GM19239 (cell line): ENCODE data around the gene LMBRD2.
"Not testable (repeated sequence)": the region's sequence is repeated elsewhere in the genome, so short reads cannot be mapped to it uniquely, and the experiment has no call there.

Source experiments
- DNase-seq: peaks from one replicate; pipeline ENCODE4 v3.0.0; 2011; ENCODE audit warnings: low spot score; ENCODE audit not compliant: insufficient read length
- FAIRE-seq: peaks from 2 replicates; lab custom pipeline; 2011; peaks lifted over from hg19 to GRCh38; lab: Jason Lieb, UNC

Gene LMBRD2

DNA sequence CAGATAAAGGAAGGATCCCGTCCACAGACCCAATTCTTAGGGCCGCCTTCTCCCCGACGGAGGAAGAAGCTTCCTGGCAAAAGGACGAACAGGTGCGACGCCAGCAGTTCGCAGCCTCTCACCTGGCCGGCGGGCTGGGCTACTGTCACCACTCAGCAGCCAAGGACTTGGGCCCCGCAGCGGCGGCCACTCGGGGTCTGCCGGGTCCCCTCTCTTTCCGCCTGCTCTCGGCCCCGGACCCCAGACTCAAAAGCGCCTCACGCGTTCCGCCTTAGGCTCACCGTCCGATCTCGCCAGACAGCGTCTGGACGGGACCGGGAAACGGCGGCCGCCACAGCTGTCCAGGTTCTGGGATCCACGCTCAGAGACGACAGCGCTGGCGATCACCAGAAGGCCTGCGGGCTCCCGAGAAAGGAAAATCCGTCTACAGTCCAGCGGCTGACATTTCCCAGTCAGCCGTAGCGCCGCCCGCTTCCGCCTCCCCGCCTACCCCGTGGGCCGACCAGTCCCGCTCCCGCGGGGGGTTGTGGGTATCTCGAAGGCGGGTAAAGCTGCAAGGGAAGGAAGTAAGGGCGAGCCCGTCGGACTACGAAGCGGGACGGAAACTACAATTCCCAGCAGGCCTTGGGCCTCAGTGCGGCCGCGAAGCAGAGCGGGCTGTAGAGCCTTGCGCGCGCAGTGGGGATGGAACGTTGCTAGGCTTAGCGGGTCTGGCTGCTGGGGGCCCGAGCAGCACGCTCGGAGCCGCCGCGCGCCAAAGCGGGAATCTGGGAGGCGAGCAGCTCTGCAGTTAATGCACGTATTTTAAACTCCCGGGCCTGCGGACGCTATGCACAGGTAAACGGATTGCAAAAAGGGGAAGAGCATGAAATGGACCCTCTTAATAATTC, at the start of gene LMBRD2, which contains the start of gene SKP2:
Gene LMBRD2, minus strand, starts transcription at position 454 of the 890 bp plus-strand sequence. CDS start 8,538 bp downstream, outside the sequence.
Gene SKP2, plus strand, starts transcription at position 678 of the 890 bp plus-strand sequence. Its CDS starts 152 bp downstream, at position 830.
- FAIRE-seq (peak; percentile 96), DNase-seq (peak; percentile 85)

DNA sequence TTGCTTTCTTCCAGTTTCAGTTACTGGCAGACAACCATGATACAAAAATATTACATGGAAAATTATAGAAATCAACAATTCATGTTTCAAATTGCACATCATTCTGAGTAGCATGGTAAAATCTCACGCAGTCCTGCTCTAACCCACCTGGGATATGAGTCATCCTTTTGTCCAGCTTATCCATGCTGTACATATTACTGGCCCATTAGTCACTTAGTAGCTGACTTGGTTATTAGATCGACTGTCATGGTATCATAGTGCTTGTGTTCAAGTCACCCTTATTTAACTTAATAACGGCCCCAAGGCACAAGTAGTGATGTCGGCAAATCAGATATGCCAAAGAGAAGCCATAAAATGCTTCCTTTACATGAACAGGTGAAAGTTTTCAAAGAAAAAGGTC, 48.8 kb upstream of the LMBRD2 start:
- FAIRE-seq = no peak
- DNase-seq = no peak

DNA sequence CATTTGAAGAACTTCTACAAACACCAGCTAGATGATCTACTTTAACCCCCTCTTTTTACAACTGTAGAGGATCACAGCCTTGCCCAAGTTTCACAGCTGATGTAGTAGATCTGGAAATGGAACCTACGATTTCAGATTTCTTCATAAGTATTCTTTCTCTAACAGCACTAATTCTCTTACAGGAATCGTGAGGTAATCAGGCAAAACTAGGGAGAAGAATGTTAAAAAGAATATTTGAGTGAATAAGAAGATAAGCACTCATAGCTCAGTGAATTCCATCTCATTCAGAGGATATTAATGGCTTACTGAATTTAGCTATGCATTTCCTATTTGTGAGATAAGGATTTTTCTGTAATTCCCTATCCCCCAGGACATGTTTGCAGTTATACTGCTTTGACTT, 47.9 kb upstream of the LMBRD2 start:
- FAIRE-seq (no peak), DNase-seq (no peak)

GRCh38 chr5:36198783-36199182, 47.1 kb upstream of the LMBRD2 start:
- FAIRE-seq, DNase-seq: not testable (repeated sequence)

GRCh38 chr5:36198281-36198680, 46.6 kb upstream of the LMBRD2 start:
- FAIRE-seq = no peak
- DNase-seq = no peak

DNA sequence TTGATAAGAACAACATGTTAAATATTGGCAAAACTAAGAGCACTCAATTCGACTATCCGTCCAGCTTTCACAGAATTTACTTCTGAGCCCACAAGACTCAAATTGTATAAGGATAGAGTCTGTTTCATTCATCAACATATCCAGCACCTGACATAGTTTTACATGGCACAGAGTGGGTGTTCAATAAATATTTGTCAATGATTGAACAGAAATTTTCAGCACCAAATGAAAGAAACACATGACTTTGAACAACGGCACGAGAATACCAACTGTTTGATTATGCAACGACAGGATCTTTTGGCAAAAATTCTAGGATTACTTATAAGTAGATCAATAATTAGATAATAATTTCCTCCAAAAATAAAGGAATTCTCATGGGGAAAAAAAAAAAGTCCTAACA, 42.1 kb upstream of the LMBRD2 start:
- DNase-seq (no peak), FAIRE-seq (no peak)

GRCh38 chr5:36184408-36184807, 32.7 kb upstream of the LMBRD2 start:
- FAIRE-seq = not testable (repeated sequence)

DNA sequence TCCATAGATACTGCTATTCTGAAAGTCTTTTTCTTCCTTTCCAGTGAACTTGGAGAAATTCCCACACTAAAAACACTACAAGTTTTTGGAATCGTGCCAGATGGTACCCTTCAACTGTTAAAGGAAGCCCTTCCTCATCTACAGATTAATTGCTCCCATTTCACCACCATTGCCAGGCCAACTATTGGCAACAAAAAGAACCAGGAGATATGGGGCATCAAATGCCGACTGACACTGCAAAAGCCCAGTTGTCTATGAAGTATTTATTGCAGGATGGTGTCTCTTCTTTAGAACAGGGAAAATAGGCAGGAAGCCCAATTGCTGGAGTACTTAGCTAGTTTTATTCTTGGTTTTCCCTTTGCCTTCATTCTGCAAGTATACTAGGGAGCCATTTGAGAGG, 30.1 kb upstream of the LMBRD2 start:
- FAIRE-seq (no peak), DNase-seq (no peak)

More at GRCh38 chr5:36184408-36184807, 32.7 kb upstream of the LMBRD2 start:
- not testable (repeated sequence) for DNase-seq

DNA sequence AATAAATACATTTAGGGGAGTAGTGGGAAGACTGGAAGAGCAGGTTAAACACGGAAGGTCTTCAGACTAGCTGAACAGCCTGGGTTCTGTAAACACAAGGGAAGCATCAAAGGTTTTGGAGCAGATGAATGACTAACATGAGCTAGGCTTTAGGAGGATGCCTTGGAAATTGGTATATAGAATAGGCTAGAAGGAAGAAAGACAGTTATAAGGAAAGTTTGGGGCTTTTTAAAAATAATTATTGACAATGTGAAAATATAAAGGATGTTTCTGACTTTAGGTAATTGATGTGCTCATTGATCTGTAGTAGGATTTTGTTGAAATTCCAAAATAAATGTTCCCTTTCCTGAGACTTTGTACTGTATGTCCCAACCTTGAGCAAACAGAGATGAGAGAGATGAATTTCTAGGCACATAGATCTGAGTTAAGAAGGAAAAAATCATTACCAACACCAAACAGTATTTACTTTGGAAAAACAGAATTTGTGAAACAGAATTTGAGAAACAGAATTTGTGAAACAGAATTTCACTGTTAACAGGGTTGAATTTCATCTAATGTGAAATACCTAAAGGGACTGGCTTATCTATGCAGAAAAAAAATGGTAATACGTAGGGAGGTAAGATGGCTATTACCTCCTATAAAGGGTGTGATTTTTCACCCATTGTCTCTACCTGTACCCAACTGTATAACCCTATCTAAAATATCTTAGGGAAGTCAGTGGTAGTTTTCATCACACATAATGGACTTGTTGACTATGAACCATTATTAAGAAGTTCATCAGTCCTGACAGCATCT, 29.1 kb upstream of the LMBRD2 start:
- peak; percentile 47 for FAIRE-seq
- no peak for DNase-seq

- DNase-seq = no peak
- no peak for FAIRE-seq
Observed at GRCh38 chr5:36179950-36180349, 28.3 kb upstream of the LMBRD2 start.

- DNase-seq (no peak), FAIRE-seq (no peak)
Observed at GRCh38 chr5:36178524-36178890, 26.8 kb upstream of the LMBRD2 start.

DNA sequence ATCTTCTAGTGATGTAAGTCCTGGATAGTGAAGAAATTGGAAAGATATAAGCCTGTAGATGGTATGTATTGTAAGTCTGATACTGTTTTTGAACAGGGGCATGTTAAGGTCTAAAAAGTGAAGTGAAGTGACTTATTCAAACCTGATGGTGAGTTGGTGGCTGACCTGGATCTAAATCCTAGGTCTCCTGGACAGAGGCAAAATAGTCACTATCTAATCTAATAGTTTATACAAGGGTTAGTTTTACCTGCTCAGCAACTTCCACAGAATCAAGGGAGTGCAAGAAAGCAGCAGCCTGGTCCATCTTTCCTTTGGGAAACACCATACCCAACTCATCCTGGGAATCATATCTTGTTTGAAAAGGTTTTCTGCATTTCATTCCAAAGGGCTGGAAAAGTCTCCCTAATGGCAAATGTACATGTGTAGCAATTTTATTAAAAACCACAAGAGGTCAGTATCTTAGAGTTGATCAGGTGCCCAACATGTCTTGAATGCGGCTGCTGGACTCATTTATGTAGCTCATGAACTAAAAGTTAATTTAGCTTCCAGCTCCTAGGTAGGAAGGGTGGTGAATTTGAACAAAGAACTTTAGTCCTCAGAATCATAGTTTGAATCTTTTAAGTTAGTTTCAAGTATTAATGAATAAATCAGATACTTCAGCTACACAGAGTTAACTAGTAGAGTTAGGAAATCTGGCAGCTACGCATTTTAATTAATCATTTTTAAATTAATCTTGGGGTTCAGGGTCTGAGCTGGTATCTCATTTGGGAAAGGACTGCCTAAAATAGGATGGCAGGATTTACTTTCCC, 26.2 kb upstream of the LMBRD2 start:
- DNase-seq = no peak
- FAIRE-seq = peak; percentile 62

GRCh38 chr5:36177154-36177553, 25.5 kb upstream of the LMBRD2 start:
- FAIRE-seq (peak; percentile 90), DNase-seq (peak; percentile 28)

GRCh38 chr5:36175043-36175442, 23.4 kb upstream of the LMBRD2 start:
- FAIRE-seq = no peak
- DNase-seq = no peak

- FAIRE-seq = no peak
- no peak for DNase-seq
Observed at GRCh38 chr5:36174119-36174518, 22.4 kb upstream of the LMBRD2 start.

DNA sequence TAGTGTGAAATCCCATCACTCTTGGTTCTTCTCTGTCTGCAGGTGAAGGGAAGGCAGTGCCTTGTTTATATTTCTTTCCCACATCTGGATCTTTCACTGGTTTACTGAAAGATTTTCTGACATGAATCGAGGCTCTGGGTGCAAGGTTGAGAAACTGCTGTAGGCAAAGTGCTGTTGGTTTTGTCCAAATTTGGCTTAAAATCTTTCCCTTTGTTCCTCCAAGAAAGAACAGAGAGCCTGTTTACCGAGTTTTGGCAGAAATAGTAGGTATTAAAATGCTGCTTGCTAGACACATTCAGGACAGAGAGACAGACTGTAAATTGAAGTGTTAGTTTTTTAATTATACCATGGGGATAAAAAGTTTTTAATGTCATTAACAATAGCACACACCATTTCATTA, 21.7 kb upstream of the LMBRD2 start:
- no peak for FAIRE-seq
- no peak for DNase-seq

DNA sequence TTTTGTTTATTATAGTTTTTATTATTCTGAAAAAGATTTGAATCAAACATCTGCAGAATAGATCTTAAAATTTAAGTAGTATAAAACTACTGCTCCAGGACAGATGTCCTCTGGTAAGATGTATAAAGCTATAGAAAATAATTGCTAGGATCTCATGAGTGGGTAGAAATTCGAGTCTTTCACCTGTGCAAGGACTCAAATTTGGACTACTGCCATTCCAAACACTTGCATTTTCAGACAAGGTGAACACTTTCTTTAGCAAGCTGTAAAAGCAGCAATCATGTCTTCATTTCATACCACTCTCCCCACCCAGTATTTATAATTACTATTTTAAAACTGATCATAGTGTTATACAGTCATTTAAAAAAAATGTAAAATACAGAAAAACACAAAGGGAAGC, 20.9 kb upstream of the LMBRD2 start:
- FAIRE-seq (no peak), DNase-seq (no peak)

- FAIRE-seq (no peak), DNase-seq (no peak)
Observed at GRCh38 chr5:36170832-36171424, 19.2 kb upstream of the LMBRD2 start.

GRCh38 chr5:36168737-36169136, 17.1 kb upstream of the LMBRD2 start:
- no peak for FAIRE-seq

GRCh38 chr5:36164461-36164860, 12.8 kb upstream of the LMBRD2 start:
- DNase-seq (no peak), FAIRE-seq (no peak)

More at GRCh38 chr5:36168737-36169136, 17.1 kb upstream of the LMBRD2 start:
- DNase-seq = no peak
